Measurements from ENCODE around the gene BEAN1. TPM values are rescaled to one million over a fixed set of nuclear protein-coding genes. Genes with fewer than 3 reads are reported as not detected.
"Not testable (repeated sequence)": the region's sequence is repeated elsewhere in the genome, so short reads cannot be mapped to it uniquely, and the experiment has no call there.

BEAN1 gene
- total RNA-seq, 1 experiment from 2014 or later = not detected

DNA sequence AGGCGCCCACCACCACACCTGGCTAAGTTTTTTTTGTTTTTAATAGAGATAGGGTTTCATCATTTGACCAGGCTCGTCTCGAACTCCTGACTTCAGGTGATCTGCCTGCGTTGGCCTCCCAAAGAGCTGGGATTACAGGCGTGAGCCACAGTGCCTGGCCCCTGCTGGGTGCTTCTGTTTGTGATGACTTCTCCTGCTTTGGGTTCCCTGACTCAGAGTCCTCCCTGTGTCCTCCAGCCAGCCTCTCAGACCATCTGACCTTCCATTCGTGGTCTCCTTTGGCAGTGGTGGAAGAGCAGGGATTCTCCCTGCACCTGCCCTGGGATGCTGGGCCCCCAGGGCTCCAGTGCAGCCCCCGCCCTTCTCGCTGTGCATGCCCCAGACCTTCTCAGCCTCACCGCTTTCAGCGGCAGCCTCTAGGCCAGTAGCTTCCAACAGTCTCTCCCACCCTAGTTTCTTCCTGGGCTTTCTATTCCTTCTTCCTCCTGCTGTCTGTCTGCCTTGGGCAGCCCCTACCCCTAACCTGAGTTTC lies 13.2 kb downstream of the BEAN1 start:
- no peak for DNase-seq (ENCODE audit: low read depth)

DNA sequence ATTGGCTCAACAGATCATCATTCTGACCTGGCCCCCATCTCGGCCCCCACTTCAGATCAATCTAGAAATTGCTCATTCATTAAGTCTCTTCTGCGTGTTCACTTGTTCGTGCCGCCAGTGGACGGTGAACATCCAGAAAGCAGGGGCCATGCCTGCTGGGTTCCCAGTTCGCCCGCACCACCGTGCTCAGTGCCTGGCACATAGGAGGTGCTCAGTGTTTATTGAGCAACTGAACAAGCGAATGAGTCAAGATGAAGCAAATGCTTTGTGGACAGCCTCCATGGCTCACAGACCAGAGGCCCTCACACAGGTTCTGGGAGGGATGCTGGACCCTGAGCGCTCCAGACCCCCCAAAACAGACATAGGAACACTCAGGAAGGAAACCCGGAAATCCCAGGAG lies 13.9 kb downstream of the BEAN1 start:
- no peak for DNase-seq (ENCODE audit: low read depth)

DNA sequence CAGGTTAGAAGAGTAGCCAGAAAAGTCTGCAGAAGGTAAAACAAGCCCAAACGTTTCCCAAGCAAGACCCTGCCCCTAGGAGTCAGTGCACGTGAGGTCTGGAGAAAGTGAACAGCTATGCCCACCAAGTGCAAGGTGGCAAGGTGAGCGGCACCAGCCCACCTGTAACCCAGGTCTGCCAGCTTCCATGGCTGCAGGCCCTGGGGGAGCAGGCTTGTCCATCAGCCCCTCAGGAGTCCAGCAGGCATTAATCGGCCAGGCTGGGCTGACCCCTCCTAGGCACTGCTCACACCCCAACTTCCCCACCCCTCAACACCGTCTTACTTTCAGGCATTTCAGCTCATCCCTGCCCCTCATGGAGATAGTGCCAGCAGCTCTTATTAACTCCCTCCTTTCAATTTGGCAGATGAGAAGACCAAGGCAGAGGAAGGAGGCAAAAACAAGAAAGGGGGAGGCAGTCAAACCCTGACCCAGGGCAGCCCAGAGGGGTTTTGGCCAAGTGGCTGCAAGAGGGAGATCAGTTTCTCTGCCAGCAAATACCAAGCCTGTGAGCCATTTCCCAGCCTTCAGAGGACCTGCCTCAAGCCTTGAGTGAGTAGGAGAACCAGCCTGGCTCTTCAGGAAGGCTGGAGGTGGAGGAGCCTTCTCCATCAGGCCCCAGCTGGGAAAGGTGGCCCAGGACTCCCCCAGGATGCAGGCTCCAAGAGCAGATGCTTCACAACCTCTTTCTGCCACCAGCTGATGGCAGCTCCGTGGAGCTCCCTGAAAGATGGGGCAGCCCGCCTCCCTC lies 14.7 kb downstream of the BEAN1 start:
- no peak for DNase-seq (ENCODE audit: low read depth)

DNA sequence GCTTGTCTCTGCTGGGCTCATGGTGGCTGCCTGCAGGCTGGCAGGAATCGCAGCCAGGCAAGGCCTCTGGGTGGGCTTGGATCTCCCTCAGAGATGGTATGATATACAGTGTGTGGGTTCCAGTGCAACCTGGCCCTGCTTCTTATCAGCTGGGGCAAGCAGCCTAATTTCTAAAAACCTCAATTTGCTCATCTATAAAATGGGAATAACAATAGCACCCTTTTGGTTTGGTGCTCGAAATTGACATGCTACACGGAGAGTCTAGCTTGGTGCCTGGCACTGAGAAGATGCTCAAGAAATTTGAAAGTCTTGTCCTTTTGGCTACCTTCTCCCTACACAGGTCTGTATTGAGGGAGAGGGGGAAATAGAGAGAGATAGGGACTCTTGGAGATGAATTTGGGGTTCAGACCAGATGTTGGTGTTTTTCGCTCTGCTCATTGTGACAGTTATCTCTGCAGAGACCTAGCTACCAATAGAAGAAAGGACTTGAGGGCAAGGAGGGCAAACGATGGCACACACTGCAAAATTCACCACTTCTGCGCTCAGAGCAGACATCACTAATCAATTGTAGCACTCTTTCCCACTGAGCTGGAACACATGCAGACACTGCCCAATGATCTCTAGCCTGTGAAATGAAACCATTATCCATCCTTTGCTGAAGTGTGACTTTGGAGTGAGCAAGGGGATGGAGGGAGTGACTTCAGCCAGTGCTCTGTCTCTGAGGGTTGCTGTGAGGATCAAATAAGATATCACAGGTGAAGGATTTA lies 15.6 kb downstream of the BEAN1 start:
- DNase-seq (ENCODE audit: low read depth) = no peak

DNA sequence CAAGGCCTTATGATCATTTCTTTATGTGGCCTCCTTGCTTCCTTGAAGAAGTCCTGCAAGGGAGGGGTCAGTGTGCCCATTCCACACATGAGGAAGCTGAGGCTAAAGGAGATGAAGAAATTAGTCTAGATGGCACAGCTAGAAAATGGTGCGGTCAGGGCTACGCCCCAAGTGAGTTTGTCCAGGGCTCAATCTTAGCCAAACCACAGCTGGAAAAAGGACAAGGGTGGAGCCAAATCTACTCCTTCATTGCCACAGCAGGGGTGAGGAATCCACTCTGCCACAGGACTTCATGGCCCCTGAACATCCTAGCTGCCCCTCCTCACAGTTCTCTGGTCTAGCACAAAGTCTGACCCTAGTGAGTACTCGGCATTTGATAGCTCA lies 16.2 kb downstream of the BEAN1 start:
- no peak for DNase-seq (ENCODE audit: low read depth)

DNA sequence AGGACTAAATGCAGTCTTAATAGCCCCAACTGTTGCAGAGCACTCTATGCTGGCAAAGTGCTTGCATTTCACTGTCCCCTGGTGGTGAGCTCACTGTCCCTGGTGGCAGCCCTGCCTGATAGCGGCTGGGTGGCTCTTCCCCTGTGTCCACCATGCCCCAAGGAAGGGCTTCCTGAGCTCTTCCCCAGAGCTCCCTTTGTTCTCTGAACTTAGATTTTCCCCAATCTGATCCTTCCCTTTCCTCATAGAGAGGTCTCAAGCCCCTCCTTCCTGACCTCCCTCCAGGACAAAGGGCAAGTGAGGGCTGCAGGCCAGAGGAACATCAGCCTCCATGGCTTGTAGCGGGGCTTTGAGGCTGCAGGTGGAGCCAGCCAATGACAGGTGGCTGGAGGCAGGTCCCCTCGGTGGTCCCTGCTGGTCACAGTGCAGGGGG lies 17.0 kb downstream of the BEAN1 start:
- no peak for DNase-seq (ENCODE audit: low read depth)

DNA sequence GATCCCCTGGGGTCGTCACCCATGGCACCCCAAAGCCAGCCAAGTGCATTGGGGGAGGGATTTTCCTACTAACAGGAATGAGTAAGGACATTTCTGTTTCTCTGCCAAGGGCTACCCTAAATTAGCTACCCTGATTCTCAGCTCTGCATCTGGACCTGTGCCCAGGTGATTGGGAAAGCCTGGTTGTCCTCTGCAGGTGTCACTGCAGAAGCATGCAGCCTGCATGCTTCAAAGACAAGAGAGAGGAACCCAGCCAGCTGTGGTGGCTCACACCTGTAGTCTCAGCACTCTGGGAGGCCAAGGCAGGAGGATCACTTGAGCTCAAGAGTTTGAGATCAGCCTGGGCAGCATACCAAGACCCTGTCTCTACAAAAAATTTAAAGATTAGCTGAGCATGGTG lies 19.6 kb downstream of the BEAN1 start:
- DNase-seq (ENCODE audit: low read depth) = no peak

DNA sequence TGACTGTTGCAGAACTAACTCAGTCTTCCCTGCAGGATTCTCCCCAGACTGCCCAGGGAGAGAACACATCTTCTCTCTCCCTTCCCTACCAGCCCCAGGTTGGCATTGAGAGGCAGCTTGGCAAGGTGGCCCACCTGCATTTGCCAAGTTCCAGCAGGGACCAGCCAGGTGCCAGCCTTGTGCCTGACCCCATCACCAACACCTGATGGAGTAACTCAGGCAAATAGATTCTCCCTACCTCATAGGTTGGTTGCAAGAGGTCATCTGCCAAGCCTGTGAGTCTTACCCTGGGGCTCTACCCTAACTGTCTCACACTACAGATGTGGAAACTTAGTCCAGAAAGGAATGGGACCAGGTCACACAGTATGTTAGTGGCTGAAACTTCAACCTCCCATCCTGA lies 20.4 kb downstream of the BEAN1 start:
- no peak for DNase-seq (ENCODE audit: low read depth)

DNA sequence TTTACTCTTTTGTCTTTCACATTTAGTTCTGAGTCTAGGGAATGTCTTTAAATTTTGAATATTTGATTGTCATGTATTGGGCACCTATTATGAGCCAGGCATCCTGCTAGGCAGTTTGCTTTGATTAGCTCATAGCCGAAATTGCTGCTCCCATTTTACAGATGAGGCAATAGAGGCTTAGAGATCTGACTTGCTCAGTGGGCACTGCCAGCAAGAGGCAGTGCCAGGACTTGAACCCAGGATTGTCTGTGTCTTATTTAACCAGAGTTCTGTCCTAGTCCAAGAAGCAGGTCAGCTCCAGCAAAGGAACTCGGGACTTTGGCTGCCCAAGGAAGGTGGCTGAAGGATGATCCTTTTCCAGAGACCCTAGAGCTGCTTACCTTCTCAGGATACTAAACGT lies 24.5 kb downstream of the BEAN1 start:
- no peak for DNase-seq (ENCODE audit: low read depth)

DNA sequence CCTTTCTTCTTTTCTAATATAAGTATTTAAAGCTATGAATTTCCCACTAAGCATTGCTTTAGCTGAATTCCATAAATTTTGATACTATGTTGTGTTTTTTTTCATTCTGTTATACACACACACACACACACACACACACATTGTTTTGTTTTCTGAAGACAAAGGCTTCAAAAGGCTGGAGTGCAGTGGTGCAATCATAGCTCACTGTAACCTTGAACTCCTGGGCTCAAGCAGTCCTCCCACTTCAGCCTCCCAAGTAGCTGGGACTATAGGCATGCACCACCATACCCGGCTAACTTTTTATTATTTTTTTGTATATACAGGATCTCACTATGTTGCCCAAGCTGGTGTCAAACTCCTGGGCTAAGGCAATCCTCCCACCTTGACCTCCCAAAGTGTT lies 26.1 kb downstream of the BEAN1 start:
- not testable (repeated sequence) for DNase-seq (ENCODE audit: low read depth)

DNA sequence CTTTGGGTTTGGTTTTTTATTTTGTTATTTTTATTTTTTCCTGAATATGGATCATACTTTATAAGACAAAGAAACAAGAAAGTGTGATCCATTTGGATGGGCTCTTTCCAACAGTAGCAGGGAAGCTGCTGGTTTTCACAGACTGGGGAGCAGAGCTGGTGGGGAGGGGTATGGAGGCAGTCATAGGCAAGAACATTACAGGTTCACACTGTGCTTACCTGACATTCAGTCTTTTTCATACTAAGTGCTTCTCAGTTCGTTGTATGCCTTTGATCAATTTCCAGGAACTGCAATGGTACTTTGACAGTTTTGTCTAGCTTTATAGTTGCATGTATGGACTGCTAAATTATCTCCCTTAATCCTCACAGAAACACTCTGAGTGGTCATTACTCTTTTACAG lies 27.7 kb downstream of the BEAN1 start:
- no peak for DNase-seq (ENCODE audit: low read depth)

DNA sequence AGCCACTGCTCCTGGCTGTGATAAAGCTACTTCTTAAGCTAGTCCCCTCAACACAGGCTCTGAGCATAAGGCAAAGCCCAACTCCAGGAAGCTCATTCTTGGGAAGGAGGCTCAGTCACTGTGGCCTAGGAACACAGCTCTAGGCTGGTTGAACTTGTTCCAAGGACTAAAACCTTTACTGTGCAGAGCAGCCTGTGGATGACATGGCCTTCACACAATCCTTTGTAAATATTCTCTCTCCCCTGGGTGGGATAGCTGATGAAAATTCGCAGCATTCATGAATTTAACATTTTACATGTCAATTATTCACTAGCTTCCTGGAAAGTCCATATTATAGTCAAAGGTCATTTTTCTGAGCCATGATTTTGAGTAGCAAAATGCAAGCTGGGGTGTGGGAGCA lies 28.9 kb downstream of the BEAN1 start:
- DNase-seq (ENCODE audit: low read depth) = no peak

DNA sequence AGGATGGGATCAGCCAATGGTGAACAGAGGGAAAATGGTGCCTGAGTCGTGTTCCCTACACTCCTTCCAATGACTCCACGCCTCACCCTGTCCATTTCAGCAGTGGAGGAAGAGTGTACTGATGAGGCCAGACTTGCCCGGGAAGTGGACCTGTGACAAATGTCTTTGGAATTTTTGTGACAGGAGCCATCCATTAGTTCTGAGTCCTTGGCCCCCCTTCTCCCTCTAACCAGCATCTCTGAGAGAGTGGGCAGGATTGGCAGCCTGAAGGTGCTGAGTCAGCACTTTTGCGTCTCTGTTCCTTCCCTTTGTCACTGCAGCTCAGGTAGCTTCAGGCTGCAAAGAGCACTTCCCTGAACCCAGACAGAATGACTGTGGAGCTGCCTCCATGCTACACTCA lies 30.8 kb downstream of the BEAN1 start:
- DNase-seq (ENCODE audit: low read depth) = no peak

DNA sequence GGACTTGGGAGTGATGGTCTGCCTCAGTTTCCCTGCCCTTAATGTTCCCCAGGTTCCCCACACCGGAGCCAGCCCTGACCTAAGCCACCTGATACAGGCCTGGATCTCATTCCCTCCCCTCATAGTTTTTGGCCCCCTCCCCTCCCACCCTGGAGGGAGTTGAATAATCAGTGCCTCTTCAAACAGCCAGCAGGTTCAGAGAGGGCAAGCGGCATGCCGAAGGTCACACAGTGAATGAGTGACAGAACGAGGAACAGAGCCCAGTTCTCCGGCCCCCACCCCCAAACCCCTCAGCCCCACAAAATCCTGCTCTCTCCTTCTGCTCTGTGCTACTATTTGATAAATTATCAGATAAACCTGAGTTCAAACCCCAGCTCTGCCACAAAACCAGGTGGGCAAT lies 31.2 kb downstream of the BEAN1 start:
- DNase-seq (ENCODE audit: low read depth) = no peak

DNA sequence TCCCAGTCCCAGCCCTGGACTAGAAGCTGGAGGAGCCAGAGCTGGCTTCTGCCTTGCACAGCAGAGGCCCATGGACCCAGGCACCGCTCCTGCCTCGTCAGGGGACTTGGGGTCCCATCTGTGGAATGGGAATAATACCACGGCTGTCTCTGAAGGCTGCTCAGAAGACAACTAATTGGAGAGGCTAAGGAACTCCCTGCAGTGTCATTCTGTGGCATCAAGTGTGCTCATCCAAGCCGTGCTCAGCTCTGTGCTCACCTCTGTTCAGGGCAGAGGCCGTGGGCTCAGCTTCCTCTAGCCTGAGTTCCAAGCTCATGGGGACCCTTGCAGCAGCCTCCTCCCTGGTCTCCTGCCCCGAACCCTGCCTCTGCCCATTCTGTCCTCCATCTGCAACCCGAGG lies 31.8 kb downstream of the BEAN1 start:
- DNase-seq (ENCODE audit: low read depth) = no peak

DNA sequence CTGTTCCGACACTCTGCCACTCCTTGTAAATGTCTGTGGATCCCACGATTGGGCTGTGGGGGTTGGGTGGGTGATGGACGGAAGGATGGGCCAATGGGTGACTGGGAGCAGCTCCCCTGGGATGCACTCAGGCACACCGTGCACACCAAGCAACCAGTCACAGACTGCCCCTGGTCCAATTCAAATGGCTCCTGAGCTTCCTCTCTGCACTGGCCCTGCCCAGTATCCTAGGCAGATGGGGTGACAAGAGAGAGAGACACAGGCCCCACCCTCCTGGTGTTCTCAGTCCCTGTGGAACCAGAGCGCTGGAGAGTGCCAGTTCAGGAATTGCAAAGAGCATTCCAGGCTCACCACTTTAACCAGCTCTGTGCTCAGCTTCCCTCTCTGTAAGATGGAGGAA lies 32.8 kb downstream of the BEAN1 start:
- DNase-seq (ENCODE audit: low read depth) = no peak

DNA sequence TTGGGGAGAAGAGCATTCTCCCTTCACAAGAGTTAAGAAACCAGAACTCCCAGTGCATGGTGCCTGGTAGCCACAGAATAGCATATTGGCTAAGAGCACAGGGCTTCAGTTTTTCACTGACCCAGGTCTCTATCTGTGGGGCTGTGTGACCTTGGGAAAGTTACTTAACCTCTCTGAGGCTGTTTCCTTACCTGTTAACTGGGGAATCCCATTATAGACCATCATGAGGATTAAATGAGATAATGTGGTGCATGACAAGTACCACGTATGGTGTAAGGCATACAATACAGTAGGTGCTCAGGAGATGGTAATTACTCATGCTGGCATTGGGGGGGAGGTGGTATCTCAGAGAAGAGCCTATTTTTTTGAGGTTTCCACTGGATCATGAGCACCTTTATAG lies 33.6 kb downstream of the BEAN1 start:
- DNase-seq (ENCODE audit: low read depth) = no peak

DNA sequence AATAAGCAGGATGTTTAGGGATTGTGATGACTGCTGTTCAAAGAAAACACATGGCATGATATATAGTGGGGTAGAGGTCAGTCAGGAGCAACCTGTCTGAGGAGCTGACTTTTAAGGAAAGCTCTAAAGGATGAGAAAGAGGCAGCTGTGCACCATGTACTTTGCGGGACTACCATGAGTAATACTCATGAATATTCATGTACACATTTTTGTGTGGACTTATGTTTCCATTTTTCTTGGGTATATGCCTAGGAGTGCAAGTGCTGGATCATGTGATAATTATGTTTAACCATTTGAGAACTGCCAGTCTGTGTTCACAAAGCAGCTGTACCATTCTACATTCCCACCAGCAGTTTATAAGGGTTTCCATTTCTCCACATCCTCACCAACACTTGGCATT lies 35.8 kb downstream of the BEAN1 start:
- no peak for DNase-seq (ENCODE audit: low read depth)

DNA sequence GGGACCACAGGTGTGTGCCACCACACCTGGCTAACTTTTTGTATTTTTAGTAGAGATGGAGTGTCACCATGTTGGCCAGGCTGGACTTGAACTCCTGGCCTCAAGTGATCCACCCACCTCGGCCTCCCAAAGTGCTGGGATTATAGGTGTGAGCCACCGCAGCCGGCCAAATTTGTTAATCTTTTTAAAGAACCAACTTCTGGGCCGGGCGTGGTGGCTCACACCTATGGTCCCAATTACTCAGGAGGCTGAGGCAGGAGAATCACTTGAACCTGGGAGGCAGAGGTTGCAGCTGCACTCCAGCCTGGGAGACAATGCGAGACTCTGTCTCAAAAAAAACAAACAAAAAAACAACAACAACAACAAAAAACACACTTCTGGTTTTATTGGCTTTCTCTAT lies 38.9 kb downstream of the BEAN1 start:
- DNase-seq (ENCODE audit: low read depth) = not testable (repeated sequence)

DNA sequence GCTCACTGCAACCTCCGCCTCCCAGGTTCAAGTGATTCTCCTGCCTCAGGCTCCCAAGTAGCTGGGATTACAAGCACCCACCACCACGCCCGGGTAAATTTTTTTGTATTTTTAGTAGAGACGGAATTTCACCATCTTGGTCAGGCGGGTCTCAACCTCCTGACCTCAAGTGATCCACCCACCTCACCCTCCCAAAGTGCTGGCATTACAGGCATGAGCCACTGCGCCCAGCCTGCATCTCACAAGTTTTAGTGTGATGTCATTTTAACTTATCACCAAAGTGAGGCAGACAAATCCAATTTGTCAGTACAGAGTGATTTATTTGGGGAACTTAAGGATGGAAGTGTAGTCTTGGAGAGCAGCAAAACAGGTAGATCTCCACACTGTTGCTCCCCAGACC lies 39.5 kb downstream of the BEAN1 start:
- not testable (repeated sequence) for DNase-seq (ENCODE audit: low read depth)

DNA sequence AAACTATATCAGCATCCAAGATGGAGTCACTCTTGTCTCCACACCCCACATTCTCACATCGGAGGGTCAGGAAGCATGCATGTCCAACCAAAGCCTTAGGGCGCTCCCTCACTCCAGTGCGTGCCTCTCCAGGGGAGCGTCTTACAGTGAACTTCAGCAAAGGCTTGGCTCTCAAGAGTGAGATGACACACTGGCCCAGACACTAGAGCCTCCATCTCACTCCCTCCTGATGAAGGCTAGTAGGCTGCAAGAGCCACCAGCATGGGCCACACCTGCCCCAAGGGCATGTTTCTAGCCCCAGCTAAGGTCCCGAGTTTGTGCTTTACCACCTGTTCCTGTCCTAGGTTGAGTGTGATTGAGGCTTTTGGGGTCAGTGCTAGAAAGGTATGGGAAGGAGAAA lies 40.5 kb downstream of the BEAN1 start:
- no peak for DNase-seq (ENCODE audit: low read depth)

DNA sequence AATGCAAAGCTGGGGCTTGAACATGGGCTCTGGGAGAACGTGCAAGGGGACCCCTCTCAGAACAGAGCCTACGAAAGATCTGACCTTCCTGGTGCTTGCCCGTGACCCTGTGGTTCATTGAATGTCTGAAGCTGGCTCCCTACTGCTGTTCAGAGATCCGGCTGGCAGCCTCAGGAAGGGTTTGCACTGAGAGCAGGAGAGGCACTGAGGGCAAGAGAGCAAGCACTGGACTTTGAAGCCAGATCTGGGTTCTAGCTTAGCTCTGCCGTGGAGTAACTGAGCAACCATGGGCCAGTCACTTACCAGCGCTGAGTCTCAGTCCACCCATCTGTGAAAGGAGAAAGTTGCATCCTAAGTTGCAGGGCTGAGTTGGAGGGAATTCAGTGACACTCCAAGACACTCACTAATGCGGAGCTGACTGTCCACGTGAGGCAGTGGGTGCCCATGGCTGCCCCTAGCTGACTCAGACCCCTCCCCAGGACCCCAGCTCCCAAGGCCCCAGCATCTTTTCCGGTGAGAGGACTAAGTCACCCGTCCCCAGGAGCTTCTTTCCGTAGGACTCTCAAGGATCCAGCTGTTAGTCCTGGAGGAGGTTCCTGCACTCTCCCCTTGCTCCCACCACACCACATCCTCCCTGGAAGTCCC lies 41.3 kb downstream of the BEAN1 start:
- DNase-seq (ENCODE audit: low read depth) = no peak
